ENCODE results near the gene PDHB.

- TF ChIP-seq CTCF (conservative IDR thresholded peaks at IDR 0.05) (no peak), ZFX (IDR thresholded peaks at IDR 0.05) (no peak)
Observed at GRCh38 chr3:58384381-58385090, 49.1 kb downstream of the PDHB start.
